Esophagus (tissue), 2 donors: ENCODE measurements around the gene FARSA. TPM values are rescaled to one million over a fixed set of nuclear protein-coding genes. Genes with fewer than 3 reads are reported as not detected.

Source experiments
- H3K27ac ChIP-seq, 2 donors: one replicate each; pipeline ENCODE4 v1.5.1; 2013; ENCODE audit warnings: low read depth in 2 of 2, mild to moderate bottlenecking in 2 of 2, inconsistent platforms in 1 of 2, low read length in 1 of 2, moderate library complexity in 1 of 2
- H3K27me3 ChIP-seq, 2 donors: one replicate each; pipeline ENCODE4 v1.6.1; 2013; ENCODE audit warnings: low read length in 2 of 2, control low read depth in 1 of 2, mild to moderate bottlenecking in 1 of 2; ENCODE audit not compliant: insufficient read depth in 2 of 2, control insufficient read depth in 1 of 2
- H3K36me3 ChIP-seq, 2 donors: one replicate each; pipeline ENCODE4 v1.6.1; 2013; ENCODE audit warnings: low read length in 1 of 2; ENCODE audit not compliant: control insufficient read depth in 2 of 2, insufficient read depth in 2 of 2
- H3K4me1 ChIP-seq, 2 donors: one replicate each; pipeline ENCODE4 v1.6.1; 2013; ENCODE audit warnings: low read length in 1 of 2; ENCODE audit not compliant: control insufficient read depth in 2 of 2, insufficient read depth in 2 of 2
- H3K4me3 ChIP-seq, 2 donors: one replicate each; pipeline ENCODE4 v1.5.1; 2013; ENCODE audit warnings: low read length in 2 of 2, mild to moderate bottlenecking in 2 of 2, low read depth in 1 of 2, moderate library complexity in 1 of 2
- H3K9me3 ChIP-seq, 2 donors: one replicate each; pipeline ENCODE4 v1.6.1; 2013; ENCODE audit warnings: mild to moderate bottlenecking in 2 of 2, low read depth in 1 of 2, low read length in 1 of 2, moderate library complexity in 1 of 2; ENCODE audit not compliant: control insufficient read depth in 2 of 2, insufficient read depth in 1 of 2
- WGBS, 2 donors: extraction: QIAGEN DNeasy Blood & Tissue Kit; methylation state at CpG; one replicate each; pipeline ENCODE4 v1.1.7; 2013; 5-methylcytosine and 5-hydroxymethylcytosine counted together
- polyA plus RNA-seq, 2 donors: library from polyadenylated mRNA; stranded (reverse); fragments of 200-250 nt; gene quantifications; one replicate each; pipeline ENCODE4 v1.2.3, GENCODE V29; 2013
- donor health status: healthy with polysubstance abuse.
- donor health status: Bipolar disorder and iron deficiency.

FARSA gene
- polyA plus RNA-seq, 2 donors, result 29.1 to 49.3 TPM

DNA sequence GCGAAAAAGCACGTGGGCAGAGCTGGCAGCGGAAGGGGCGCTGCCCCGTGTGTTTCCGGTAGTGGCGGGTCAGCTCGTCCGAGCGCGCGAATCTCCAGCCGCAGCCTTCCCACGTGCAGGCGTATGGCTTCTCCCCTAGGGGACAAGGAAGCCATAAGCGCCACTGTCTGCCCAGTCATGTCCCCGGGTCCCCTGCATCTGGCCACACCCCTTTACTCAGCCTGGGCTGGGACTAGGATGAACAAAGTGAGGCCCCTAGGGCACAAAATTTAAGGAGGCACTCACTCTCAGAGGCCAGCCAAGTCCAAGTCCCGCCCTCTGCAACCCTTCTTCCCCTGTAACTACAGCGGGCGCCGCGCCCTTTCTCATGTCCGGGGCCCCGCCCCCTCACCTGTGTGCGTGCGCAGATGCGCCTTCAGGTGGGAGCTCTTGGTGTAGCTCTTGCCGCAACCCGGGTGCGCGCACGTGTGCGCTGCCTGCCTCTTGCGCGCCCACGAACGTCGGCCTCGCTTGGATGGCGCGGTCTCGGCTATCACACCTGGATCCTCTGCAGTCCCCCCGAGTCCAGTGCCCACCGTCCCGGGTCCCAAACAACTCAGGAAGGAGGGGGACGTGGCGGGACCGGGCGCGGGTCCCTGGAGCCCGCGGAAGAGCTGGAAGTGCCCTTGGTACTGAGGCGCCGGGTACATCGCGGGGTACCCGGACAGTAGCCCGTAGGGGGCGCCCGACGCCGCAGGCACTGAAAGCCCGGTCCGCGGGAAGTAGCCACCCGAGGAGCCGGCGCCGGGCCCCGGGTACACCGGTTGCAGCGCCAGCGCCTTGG is 48.4 kb downstream of the FARSA start:
- H3K27ac ChIP-seq, result peak overlapping the region in 1 of 2 donors; percentile 42
- no peaks in the 10 kb centered on the region for H3K27me3 ChIP-seq

DNA sequence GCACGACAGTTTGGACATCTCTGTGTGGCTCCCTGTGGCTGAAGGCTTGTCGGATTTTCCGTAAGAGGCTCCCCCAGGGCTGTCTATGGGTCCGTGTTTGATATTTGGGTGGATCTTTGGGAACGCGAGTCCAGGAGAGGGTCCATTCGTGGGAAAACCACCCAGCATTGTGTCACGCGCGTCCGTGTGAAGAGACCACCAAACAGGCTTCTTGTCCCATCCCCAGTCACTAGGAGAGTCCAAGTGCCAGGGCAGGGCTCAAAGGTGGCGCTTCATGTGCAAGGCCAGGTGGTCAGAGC is 48.9 kb downstream of the FARSA start:
- peaks cover 0 to 14% of the 10 kb centered on the region in 2 donors for H3K9me3 ChIP-seq
- peak overlapping the region in 1 of 2 donors; percentile 30 for H3K4me3 ChIP-seq
- no peaks in the 10 kb centered on the region for H3K27me3 ChIP-seq
- WGBS, 2 donors, result 68 to 75% methylated on average over 12 of the region's 12 CpGs
- no peak overlapping the region for H3K27ac ChIP-seq
- no peaks in the 10 kb centered on the region for H3K36me3 ChIP-seq
- peaks cover 4 to 10% of the 10 kb centered on the region in 2 donors for H3K4me1 ChIP-seq

More for the DNA sequence above, 48.4 kb downstream of the FARSA start:
- peaks cover 4 to 10% of the 10 kb centered on the region in 2 donors for H3K4me1 ChIP-seq
- H3K4me3 ChIP-seq, result peak overlapping the region; percentile 30 to 37
- H3K9me3 ChIP-seq, result peaks cover 0 to 14% of the 10 kb centered on the region in 2 donors
- WGBS, 2 donors, result 3% methylated on average over 61 to 73 of the region's 73 CpGs
- no peaks in the 10 kb centered on the region for H3K36me3 ChIP-seq

DNA sequence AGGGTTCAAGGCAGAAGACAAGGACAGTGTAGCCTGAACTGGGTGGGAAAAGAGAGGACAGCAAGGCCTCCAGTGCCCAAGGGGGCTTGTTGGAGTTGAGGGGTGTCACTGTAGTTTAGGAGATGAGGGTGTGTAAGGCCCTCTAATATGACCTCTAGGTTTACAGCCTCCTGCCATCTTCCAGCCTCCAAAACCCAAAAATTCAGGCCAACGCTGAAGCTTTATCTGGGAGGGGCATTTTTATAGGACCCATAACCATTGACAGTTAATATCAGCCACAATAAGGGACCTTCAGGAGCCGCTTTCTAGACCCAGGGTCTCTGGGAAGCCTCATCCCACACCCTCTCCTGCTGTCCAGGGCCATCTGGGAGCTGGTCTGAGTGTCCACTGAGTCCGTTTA is 49.3 kb downstream of the FARSA start:
- Histone ChIP-seq H3K27me3 (no peaks in the 10 kb centered on the region), H3K27ac (no peak overlapping the region), H3K4me3 (no peak overlapping the region), H3K4me1 (peaks cover 4 to 10% of the 10 kb centered on the region in 2 donors), H3K36me3 (no peaks in the 10 kb centered on the region), H3K9me3 (peaks cover 0 to 14% of the 10 kb centered on the region in 2 donors)
- 96% methylated on average over 3 of the region's 3 CpGs for WGBS, 2 donors

DNA sequence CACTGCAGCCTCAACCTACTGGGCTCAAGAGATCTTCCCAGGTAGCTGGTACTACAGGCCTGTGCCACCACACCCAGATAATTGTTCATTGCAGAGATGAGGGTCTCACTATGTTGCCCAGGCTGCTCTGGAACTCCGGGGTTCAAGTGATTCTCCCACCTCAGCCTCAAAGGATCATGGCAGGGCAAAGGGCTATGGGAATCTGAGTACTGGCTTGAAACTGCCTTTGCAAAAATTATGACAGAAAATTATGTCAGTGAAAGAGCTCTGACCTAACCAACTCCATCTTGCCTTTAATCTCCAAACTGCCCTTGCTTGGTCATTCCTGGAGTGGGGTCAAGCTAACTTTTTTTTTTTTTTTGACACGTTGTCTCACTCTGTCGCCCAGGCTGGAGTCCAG is 50.9 kb downstream of the FARSA start:
- Histone ChIP-seq H3K4me3 (no peak overlapping the region), H3K9me3 (peaks cover 0 to 14% of the 10 kb centered on the region in 2 donors), H3K36me3 (peaks cover 0 to 7% of the 10 kb centered on the region in 2 donors), H3K27ac (no peak overlapping the region), H3K4me1 (peaks cover 4 to 10% of the 10 kb centered on the region in 2 donors), H3K27me3 (no peaks in the 10 kb centered on the region)
- WGBS, 2 donors, result 88 to 93% methylated on average over 3 of the region's 3 CpGs

DNA sequence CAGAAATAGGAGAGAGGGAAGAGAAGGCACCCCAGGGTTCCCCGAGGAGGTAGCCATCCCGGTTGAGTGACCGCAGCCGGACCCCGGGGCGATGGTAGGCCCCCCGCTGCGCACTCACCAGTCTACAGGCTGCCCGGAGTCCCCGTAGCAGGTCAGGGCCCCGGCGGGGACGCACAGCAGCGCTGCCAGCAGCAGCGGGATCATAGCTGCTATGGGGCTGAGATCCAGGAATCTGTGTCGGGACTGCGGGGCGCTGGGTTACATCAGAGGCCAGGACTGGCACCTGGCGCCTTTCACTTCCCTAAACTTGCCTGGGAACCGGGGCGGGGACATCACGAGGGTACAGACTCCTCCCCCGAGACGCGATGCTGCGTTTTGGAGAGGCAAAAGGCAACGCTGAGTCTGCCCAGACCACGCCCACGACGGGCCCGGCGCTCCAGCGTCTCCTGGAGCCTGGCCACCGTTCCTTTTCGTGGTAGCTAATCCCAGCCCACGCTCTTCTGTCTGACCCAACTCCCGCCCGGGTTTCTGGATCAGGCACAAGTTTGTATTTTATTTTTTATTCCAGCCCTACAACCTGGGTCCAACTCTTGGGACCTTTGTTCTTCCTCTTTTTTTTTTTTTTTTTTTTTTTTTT is 52.2 kb downstream of the FARSA start, which contains the start of gene DNASE2:
DNASE2 (minus strand) TSS at position 278 of the 637 bp plus-strand sequence; CDS start at position 204, 74 bp downstream.
- H3K27ac ChIP-seq, result peak within 1 kb of the TSS; percentile 90 to 92
- WGBS, 2 donors, result 0 to 1% methylated on average over 38 of the region's 38 CpGs
- peak within 1 kb of the TSS; percentile 61 to 81 for H3K4me3 ChIP-seq

DNA sequence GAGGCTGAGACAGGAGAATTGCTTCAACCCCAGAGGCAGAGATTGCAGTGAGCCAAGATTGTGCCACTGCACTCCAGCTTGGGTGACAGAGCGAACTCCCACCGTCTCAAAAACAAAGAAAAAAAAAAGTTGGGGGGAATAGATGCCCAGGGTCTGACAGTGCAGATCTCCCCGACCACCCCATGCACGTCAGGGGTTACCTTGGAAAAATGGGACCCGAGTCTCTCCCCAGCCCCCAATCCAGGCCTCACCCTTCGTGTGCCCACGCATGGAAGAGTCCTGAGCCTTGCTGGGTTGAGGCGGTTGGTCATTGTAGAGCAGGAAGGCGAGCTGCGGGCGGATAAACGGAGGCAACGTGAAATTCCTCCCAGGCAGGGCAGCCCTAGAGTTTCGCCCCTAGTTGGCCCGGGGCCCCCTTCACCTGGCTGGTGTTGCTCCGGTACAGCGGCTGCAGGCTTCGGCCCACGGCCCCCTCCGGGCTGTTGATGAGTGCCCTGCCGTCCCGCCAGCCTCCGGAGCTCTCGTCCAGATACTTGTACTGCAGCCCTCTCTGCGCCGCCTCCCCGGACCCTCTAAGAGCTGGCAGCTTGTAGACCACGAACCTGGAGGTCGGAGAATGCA is 52.9 kb downstream of the FARSA start:
- H3K27ac ChIP-seq, result peak overlapping the region; percentile 90 to 92
- H3K4me1 ChIP-seq, result peaks cover 4 to 10% of the 10 kb centered on the region in 2 donors
- peaks cover 0 to 7% of the 10 kb centered on the region in 2 donors for H3K36me3 ChIP-seq
- H3K9me3 ChIP-seq, result peaks cover 0 to 14% of the 10 kb centered on the region in 2 donors
- H3K4me3 ChIP-seq, result peak overlapping the region; percentile 61 to 81
- 11% methylated on average over 29 of the region's 29 CpGs for WGBS, 2 donors
- no peaks in the 10 kb centered on the region for H3K27me3 ChIP-seq

More for the DNA sequence above, 52.2 kb downstream of the FARSA start, which contains the start of gene DNASE2:
- no peaks in the 10 kb centered on the region for H3K27me3 ChIP-seq
- H3K4me1 ChIP-seq, result peaks cover 4 to 10% of the 10 kb centered on the region in 2 donors
- peaks cover 0 to 14% of the 10 kb centered on the region in 2 donors for H3K9me3 ChIP-seq
- peaks cover 0 to 7% of the 10 kb centered on the region in 2 donors for H3K36me3 ChIP-seq

DNA sequence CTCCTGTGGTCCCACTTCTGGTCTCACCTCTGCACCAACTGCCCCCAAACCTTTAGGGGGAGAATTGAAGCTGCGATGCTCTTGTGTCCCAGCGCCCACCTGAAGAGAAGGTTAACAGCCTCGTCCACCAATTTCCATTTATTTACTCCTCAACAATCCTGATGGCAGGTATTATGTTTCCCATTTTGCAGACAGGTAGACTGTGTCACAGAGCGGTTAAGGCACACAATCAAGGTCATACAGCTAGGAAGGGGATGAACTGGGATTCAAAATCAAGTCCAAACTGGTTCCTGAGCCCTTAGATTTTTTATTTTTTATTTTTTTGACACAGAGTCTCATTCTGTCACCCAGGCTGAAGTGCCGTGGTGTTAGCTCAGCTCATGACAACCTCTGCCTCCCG is 58.4 kb downstream of the FARSA start:
- H3K36me3 ChIP-seq, result peaks cover 0 to 9% of the 10 kb centered on the region in 2 donors
- no peak overlapping the region for H3K27ac ChIP-seq
- no peaks in the 10 kb centered on the region for H3K9me3 ChIP-seq
- H3K4me3 ChIP-seq, result no peak overlapping the region
- 95% methylated on average over 6 of the region's 6 CpGs for WGBS, 2 donors
- no peaks in the 10 kb centered on the region for H3K27me3 ChIP-seq
- peaks cover 6 to 7% of the 10 kb centered on the region in 2 donors for H3K4me1 ChIP-seq

DNA sequence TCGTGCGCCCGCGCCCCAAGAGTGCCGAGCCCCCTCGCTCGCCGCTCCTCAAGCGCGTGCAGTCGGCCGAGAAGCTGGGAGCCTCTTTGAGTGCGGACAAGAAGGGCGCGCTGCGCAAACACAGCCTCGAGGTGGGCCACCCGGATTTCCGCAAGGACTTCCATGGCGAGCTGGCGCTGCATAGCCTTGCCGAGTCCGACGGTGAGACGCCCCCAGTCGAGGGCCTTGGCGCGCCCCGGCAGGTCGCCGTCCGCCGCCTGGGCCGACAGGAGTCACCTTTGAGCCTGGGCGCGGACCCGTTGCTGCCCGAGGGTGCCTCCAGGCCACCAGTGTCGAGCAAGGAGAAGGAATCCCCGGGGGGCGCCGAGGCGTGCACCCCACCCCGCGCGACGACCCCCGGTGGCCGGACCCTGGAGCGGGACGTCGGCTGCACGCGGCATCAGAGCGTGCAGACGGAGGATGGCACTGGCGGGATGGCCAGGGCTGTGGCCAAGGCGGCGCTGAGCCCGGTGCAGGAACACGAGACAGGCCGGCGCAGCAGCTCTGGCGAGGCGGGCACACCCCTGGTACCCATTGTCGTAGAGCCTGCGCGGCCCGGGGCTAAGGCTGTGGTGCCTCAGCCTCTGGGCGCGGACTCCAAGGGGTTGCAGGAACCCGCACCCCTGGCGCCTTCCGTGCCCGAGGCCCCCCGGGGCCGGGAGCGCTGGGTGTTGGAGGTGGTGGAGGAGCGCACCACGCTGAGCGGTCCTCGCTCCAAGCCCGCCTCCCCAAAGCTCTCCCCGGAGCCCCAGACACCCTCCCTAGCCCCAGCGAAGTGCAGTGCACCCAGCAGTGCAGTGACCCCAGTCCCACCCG is 59.4 kb downstream of the FARSA start:
- 83 to 90% methylated on average over 81 to 86 of the region's 86 CpGs for WGBS, 2 donors
- Histone ChIP-seq H3K36me3 (peaks cover 0 to 9% of the 10 kb centered on the region in 2 donors), H3K4me1 (peaks cover 6 to 7% of the 10 kb centered on the region in 2 donors), H3K9me3 (no peaks in the 10 kb centered on the region), H3K4me3 (no peak overlapping the region), H3K27me3 (no peaks in the 10 kb centered on the region), H3K27ac (no peak overlapping the region)
